HG02885 (cell line): ENCODE data around the gene OOSP1.
"Not testable (repeated sequence)": the region's sequence is repeated elsewhere in the genome, so short reads cannot be mapped to it uniquely, and the experiment has no call there.

Experiments used
- ATAC-seq: cut with Tn5 transposase; IDR thresholded peaks from one replicate; pipeline ENCODE4 v1.9.1; 2021; ENCODE audit warnings: mild to moderate bottlenecking; ENCODE audit not compliant: unreplicated experiment, poor library complexity

The OOSP1 gene, protein sequence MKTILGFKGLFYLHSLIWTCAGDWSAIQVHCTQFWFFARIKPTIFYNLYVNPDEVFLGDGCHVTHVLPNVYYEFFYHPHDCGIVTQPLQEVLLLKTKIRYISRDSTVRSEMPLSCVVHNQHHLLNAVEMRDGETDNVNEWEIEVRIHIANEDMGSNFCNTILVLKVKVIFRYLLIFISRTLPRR

DNA sequence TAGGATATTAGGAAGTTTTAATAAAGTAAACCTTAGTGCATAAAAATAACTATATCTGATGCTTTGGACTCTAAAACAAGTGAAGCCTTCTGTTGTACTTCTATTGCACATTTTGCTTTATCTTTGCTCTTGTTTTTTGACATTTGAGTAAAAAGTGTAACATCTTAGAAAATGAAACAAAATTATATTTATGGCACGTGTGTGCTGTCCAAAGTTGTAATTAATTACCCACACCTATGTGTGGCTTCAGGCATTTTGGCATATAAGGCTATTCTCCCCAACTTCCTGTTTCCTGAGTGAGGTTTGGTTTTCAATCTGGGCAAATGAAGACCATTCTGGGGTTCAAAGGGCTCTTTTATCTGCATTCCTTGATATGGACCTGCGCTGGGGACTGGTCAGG is at the start of gene OOSP1:
TSS of gene OOSP1 (plus strand) at position 301 of the 400 bp plus-strand sequence. CDS start at position 324, 23 bp downstream.
- ATAC-seq = no peak

DNA sequence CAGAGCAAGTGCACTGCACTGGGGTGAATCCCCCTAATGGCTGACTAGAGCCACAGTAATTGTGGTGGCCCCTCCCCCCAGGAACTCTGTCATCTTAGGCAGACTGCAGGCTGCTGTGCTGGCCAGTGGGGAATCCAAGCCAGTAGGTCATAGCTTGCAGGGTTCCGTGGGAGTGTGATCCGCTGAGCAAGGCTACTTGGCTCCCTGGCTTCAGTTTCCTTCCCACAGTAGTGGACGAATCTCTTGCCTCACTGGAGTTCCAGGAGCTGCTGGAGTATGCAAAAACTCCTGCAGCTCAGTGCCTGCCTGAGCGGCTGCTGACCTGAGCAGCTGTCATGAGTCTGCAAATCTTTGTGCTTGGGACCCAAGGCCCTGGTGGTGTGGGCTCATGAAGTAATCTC is 46.5 kb upstream of the OOSP1 start:
- no peak for ATAC-seq

DNA sequence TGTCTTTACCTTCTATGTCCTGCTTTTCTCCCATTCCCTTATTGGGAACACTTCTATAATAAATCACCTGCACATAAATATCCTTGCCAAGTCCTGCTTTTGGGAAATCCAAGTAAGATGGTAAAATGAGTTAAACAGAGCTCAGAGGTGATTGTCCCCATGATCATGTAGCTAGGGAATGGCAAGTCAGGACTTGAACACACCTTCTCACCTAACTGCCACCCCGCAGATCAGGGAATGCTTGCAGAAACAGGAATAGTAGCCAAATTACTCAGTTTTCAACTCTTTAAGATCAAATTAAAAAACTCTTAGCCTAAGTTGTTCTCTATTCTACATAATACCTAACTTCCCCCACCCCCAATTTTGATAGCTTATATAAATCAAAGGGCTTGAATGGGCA is 43.6 kb upstream of the OOSP1 start:
- ATAC-seq = no peak

DNA sequence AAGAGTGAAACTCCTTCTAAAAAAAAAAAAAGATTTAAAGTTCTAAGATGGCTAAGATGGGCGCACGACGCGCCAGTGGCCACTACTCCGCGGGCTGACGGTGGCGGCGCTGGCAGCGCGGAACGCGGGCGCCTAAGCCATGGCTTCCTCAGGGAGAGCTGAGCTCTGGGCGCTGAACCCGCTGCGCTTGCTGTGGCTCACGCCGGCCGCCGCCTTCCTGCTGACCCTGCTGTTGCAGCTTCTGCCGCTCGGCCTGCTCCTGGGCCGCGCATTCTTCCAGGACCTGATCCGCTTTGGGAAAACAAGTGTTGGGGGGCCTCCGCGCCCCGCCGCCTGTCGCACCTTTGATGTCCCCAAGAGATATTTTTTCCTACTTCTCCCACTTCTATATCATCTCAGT is 40.2 kb upstream of the OOSP1 start:
- no peak for ATAC-seq

DNA sequence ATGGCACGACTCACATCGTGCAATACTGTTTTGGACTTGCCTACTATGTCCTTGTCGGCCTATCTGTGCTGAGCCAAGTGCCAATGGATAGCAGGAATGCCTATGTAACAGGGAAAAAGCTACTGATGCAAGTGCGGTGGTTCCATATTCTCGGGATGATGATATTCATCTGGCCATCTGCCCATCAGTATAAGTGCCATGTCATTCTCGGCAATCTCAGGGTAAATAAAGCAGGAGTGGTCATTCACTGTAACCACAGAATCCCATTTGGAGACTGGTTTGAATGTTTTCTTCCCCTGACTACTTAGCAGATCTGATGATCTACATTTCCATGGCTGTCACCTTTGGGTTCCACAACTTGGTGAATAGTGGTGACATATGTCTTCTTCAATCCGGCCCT is 39.6 kb upstream of the OOSP1 start:
- ATAC-seq = no peak

DNA sequence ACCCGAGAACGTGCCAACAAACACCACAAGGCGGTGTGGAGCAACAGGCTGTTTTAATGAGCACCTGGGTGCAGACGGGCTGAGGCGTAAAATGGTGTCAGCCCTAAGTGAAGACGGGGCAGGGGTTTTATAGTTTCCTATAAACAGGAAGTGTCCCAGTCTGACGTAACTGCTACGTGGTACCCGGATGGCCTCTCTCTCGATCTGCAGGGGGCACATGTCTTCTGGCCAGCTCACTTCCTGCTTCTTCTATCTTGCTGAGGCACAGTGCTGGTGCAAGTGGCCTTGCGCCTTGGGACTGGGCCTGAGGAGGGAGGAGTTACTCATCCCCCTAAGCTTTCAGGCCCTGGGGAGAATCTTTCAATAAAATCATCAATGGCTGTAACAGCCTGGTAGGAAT is 38.7 kb upstream of the OOSP1 start:
- no peak for ATAC-seq

DNA sequence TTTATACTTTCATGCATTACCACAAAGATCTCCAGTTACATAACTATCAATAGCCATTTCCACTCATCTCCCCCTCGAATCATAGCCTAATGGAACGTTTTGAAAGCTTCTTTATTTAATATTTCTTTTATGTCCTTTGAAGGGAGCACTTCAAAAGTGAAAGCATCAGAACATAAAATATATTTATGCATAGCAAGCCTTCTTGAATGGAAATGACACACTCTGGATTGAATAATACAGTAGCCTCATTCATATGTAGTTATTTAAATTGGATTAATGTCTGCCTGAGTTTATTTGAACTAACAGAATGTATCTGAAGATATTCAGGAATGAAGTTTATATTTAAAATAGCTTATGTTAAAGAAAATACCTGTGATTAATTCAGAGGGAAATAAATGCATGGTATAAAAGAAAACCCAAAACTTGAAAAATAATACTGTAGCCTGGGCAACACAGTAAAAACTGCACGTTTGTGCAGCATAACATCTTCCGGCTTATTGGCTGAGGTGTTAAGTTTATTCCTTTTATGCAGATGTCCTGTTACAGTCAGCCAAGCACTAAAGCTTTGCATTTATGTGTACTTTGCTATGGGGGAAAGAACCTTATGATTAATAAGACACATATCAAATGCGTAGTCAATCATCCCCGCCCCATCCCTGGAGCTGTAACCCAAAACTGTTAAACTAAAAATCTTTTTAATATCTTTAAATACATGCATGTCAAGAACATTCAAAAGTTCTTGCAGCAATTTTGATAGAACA is 37.7 kb upstream of the OOSP1 start:
- ATAC-seq = no peak

DNA sequence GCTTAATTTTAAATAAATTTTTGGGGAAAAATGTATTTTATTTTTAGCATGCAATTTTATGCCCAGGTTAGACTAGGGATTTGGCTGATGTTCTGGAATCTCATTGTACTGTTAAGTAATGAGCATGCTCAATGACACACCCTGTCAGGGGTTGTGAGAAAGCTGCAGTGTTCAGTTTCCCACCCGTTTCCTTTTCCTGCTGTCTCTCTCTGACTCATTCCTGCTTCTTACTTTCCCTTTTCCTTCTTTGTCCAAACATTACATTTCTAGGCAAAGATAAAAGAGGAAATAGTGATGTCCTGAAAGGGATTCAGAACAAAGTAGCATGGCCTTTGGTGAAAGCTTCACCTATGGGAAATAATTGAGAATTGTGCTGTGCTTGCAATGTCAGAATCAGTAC is 36.9 kb upstream of the OOSP1 start:
- no peak for ATAC-seq

DNA sequence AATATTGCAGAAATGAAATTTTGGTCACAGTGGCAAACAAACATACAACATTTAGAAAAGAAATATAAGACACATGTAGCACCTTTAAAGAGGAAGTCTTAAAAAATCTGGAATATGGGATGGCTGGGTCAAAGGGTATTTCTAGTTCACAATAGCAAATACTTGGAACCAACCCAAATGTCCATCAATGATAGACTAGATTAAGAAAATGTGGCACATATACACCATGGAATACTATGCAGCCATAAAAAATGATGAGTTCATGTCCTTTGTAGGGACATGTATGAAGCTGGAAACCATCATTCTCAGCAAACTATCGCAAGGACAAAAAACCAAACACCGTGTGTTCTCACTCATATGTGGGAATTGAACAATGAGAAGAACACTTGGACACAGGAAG is 34.7 kb upstream of the OOSP1 start:
- ATAC-seq = not testable (repeated sequence)

DNA sequence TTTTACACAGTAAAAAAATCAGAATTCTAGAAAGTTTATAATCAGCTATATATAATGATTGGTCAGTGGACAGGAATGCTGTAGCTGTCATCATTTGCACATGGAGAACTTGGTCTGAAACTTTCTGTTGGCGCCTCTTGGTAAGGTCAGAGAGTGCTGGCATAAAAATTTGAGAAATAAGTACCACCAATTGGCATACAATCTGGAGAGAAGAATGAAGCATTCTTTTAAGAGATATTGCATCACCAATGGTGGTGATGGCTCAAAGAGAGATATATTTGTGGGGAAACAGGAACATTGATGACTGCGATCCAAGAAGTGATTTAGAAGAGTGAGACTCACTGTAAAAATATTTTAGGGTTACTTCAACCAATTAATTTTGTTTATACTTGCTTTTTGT is 19.8 kb upstream of the OOSP1 start:
- no peak for ATAC-seq

DNA sequence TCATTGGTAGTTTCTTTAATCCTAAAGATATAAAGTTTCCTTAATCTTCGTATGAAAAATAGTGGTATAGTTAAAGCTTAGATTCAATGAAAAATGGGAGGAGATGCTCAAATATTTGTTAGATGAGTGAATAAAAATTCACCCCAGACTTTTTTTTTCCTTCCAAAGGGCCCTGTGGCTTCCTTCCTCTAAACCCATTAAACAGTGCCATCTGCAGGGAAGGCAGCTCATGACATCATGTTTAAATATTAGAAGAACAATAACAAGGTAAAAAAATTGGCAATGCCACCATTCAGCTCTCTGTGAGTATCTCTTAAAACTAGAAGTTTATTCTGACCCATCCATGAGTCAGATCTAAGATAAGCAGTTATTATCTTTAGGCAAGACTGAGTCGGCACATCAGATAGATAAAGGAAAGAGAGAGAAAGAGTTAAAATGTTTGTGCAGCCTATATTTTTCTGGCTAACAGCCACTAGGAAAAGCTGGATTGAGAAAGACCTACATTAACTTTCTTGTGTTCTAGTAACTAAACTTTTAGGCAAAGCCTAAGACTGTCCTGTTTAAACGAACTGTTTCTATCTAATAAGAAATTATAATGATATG is 19.1 kb upstream of the OOSP1 start:
- ATAC-seq = no peak

DNA sequence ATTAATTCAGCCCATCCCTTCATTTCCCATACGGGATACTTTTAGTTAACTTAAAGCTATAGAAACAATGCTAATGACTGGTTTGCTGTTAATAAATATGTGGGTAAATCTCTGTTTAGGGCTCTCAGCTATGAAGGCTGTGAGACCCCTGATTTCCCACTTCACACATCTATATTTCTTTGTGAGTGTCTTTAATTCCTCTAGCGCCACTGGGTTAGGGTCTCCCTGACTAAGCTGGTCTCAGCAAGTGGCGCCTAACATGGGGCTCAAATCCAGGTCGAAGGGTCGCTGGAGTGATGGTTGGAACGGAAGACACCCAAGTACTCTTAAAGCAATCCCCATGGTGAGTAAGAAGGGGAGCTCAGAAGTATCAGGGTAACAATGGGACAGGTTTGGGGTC is 14.4 kb upstream of the OOSP1 start:
- no peak for ATAC-seq

DNA sequence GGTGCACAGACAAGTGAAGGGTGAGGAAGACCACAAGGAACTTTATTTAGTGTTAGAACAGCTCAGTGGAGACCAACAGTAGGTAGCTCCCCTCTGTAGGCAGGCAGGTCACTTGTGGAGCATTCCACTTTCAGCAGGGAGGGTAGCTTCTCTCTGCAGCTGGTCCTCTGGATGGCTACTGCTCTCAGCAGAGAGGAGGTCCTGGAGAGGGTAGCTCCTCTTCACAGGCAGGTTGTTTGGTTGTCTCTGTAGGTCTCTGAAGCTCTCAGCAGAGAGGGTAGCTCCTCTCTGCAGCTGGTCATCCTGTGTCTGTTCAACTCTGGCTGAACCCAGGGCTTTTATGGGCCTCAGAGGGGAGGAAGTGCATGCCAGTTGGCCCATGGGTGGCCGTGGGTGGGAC is 6.5 kb upstream of the OOSP1 start:
- no peak for ATAC-seq

DNA sequence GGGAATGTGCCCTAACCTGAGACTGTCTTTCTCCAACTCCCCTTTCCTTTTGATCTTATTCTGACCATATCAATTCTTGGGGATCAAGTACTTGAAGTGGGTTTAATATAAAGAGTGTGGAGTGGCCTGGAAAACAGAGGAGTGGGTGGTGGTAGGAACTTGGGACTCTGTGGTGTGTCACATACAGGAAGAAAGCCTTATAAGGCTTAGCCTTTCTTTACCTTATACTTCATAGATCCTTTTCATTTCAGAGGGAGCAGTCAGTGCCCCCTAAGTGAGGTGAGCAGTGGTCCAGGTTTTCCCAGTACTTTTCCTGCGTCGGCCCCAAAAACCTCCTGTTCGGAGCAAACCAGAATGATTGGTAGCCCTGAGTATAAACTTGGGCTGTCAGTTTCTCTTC is 486 bp downstream of the OOSP1 start:
- ATAC-seq = no peak

DNA sequence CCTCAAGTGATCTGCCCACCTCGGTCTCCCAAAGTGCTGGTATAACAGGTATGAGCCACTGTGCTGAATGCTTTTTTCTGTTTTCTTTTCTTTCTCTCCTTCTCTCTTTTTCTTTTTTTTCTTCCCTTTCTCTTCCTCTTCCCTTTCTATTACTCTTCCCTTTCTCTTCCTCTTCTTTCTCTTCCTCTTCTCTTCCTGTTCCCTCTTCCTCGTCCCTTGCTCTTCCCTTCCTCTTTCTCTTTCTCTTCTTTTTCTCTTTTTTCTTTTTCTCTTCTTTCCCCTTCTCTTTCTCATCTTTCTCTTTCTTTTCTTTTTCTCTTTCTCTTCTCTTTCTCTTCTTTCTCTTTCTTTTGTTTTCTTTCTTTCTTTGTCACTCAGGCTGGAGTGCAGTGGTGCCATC is 1.2 kb downstream of the OOSP1 start:
- no peak for ATAC-seq

DNA sequence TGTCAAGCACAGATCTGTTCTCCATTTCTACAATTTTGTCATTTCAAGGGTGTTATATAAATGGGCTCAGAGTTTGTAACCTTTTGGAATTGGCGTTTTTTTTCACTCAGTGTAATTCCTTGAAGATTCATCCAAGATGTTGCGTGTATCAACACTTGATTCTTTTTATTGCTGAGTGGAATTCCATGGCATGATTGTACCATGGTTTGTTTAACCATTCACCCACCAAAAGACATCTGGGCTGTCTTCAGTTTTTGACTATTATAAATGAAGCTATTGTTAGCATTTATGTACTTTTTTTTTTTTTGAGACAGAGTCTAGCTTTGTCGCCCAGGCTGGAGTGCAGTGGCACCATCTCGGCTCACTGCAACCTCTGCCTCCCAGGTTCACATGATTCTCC is 2.9 kb downstream of the OOSP1 start:
- ATAC-seq = no peak

DNA sequence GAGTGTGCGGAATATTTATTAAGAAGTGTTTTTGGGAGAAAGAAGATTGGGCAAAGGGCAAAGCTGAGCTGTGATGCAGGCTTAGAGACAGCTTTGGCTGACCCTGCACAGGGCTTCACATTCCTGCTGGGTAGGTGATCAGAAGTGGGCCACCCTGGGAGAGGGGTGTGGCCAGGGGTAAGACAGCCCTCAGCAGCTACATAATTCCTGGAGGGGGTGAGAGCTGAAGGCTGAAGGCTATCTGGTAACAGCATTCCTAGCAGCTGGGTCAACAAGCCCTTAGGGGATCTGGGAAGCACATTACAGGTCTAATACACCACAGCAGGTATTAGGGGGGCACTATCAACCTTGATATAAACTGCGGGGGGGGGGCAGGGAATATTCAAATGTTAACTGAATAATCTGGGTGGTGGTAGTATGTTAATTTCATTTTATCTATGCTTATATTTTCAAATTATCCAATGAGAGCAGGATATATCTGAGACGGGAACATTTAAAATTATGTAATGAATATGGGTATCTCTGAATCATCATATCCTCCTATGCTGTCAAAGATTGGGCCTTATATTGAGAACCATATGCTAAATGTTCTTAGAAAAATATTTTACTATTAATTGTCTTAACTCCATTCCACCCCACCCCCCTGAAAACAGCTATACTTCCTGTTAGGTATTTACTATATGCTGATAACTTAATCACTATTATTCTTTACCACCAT is 5.9 kb downstream of the OOSP1 start:
- no peak for ATAC-seq

DNA sequence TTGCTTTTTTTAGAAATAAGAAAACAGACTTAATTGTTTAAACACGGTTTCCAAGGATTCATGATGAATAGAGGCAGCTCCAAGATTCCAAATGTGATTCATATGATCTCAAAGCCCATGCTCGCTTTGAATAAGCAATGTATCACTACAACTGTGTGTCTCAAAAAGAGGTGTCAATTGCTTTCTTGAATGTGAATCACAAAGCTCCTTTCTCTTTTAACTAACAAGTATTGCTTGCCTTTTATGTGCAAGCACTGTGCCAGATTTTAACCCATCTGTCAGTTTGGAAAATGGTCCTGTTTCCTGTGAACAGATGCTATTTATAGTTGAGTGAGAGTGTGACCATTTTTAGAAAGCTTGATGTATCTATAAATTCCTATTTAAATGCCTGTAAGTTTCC is 6.5 kb downstream of the OOSP1 start:
- ATAC-seq = no peak

DNA sequence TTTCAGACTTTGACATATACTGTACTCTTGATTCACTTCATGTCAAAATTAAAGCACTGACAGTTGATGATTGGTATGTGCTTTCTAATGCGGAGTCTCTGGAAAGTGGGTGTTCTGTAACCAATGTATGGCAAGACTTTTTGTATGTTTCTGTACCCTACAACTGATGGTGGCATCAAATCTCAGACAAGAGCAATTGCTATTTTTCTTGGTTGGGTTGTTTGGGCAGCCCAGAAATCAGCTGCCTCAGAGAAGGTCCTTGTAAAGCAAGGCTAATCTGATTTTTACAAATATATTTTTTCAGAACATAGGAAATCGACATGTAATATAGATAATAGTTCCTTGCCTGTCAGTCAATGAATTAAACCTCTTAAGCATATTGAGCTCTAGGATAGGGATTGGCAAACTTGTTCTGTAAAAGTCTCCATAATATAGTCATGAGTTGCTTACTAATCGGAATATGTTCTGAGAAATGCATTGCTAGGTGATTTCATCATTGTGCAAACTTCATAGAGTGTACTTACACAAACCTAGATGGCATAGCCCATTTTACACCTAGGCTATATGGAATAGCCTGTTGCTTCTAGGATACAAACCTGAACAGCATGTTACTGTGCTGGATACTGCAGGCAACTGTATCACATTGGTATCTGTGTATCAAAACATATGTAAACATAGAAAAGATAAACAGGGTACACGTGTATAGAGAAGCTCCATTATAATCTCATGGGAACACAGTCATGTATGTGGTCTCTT is 15.4 kb downstream of the OOSP1 start:
- ATAC-seq = no peak

DNA sequence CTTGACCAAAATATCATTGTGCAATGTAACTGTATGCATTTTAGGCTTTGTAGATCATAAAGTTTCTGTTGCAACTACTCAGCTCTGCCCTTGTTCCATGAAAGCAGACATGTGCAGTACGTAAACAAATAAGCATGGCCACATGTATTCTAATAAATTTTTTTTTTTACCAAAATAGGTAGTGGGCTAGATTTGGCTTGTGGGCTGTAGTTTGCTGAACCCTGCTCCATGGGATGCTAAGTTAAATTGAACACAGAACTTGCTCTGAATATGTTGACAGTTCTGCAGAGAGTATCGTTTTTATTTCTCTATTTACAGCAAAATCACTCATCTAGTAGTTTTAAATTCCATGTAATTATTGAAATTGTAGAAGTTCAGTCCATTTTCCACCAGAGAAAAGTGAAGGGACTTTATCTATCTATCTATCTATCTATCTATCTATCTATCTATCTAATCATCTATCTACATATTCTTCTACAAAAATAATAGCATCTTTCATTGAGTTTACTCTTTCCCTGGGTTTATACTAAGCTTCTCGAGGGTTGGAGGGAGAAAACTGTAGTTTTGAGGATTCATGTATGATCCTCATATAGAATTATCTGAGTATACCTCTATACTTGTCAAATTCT is 16.1 kb downstream of the OOSP1 start:
- ATAC-seq = no peak
